A673 (cell line): ENCODE data around the gene SUCLA2. TPM values are rescaled to one million over a fixed set of nuclear protein-coding genes. Genes with fewer than 3 reads are reported as not detected.

Experiments
- BruUV-seq: library from RNA; stranded (reverse); fragments of 400-500 nt; replicated peaks from 2 replicates; lab custom pipeline; 2021; lab: Mats Ljungman, UMichigan
- CTCF ChIA-PET: fragments of 300-600 bp; sonication (Branson Sonifier 250); formaldehyde crosslinking; loops from one replicate; lab custom pipeline; 2022; ENCODE audit warnings: antibody characterized with exemption; lab: Charles Lee
- POLR2A ChIA-PET: fragments of 300-600 bp; sonication (Branson Sonifier 250); formaldehyde crosslinking; loops from one replicate; lab custom pipeline; 2022; ENCODE audit warnings: antibody characterized with exemption; ENCODE audit not compliant: low non-redundant PET; lab: Charles Lee
- DNase-seq: peaks from one replicate; pipeline ENCODE4 v3.0.0-alpha.2; 2015; ENCODE audit warnings: low spot score
- H3K27ac ChIP-seq: fragments of 200-600 bp; sonication (generic); 2 replicates; pipeline ENCODE4 v1.5.1; 2016; ENCODE audit warnings: mixed run types, low read depth, mild to moderate bottlenecking, mixed read lengths, antibody characterized with exemption, low read length; ENCODE audit not compliant: poor library complexity, severe bottlenecking
- H3K27me3 ChIP-seq: fragments of 200-600 bp; sonication (generic); replicated peaks from 2 replicates; pipeline ENCODE4 v1.6.1; 2017; ENCODE audit warnings: mixed run types, low read depth, mild to moderate bottlenecking, mixed read lengths, antibody characterized with exemption, low read length; ENCODE audit not compliant: insufficient read depth, poor library complexity
- H3K36me3 ChIP-seq: fragments of 200-600 bp; sonication (generic); 2 replicates; pipeline ENCODE4 v1.6.1; 2016; ENCODE audit warnings: mixed run types, mild to moderate bottlenecking, mixed read lengths, antibody characterized with exemption, low read length; ENCODE audit not compliant: insufficient read depth, poor library complexity, severe bottlenecking
- H3K4me1 ChIP-seq: fragments of 200-600 bp; sonication (generic); 2 replicates; pipeline ENCODE4 v1.6.1; 2017; ENCODE audit warnings: mixed run types, mild to moderate bottlenecking, mixed read lengths, antibody characterized with exemption, low read length; ENCODE audit not compliant: insufficient read depth, poor library complexity, severe bottlenecking
- H3K4me3 ChIP-seq: fragments of 200-600 bp; sonication (generic); 2 replicates; pipeline ENCODE4 v1.5.1; 2016; ENCODE audit warnings: low read depth, mixed run types, mild to moderate bottlenecking, mixed read lengths, low read length; ENCODE audit not compliant: poor library complexity, severe bottlenecking
- H3K9me3 ChIP-seq: fragments of 200-600 bp; sonication (generic); 2 replicates; pipeline ENCODE4 v1.6.1; 2016; ENCODE audit warnings: mixed run types, low read depth, mild to moderate bottlenecking, mixed read lengths, antibody characterized with exemption, low read length; ENCODE audit not compliant: poor library complexity, severe bottlenecking
- EZH2 ChIP-seq: fragments of 200-600 bp; sonication (generic); IDR thresholded peaks from 2 replicates; pipeline ENCODE4 v1.6.1; 2017; ENCODE audit warnings: borderline replicate concordance, low read depth, mild to moderate bottlenecking, mixed read lengths, antibody characterized with exemption, low read length; ENCODE audit not compliant: poor library complexity, severe bottlenecking
- intact Hi-C: fragments of 100-400 bp; cut with micrococcal nuclease; formaldehyde crosslinking; loops from one replicate; pipeline ENCODE4 v1.10.0; 2022; ENCODE audit not compliant: unreplicated experiment
- total RNA-seq: library from RNA; stranded (reverse); gene quantifications from 2 replicates; pipeline ENCODE4 v1.2.3, GENCODE V29; 2021
- TF ChIP-seq, protein P1 (sequence below): fragments of 300-800, 200-600 bp; sonication (generic); conservative IDR thresholded peaks from 2 replicates; pipeline ENCODE4 v1.5.1; 2017; ENCODE audit warnings: low read depth, mild to moderate bottlenecking, antibody characterized with exemption, low read length, moderate library complexity, mixed read lengths

Gene SUCLA2
- total RNA-seq, 1 experiment from 2014 or later: 36.6 TPM

DNA sequence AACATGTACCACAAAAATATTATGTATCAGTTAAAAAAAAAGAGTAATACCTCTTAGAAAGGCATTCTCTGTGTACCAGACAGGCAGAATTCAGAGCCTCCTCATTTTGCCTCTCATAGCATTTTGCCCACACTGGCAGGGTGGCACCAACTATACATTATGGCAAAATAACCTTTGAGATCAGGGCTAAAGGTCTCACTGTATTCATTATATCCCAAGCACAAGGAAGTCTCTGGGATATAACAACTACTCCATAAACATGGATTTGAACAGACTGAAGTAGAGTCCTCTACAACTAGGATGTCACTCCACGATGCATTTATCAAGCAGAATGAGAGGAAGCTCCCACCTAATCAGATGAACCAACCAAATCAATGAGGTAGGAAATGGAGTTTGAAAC is 10.6 kb downstream of the SUCLA2 start:
- Histone ChIP-seq H3K4me3 (no peak overlapping the region), H3K27me3 (no peaks in the 10 kb centered on the region), H3K9me3 (no peaks in the 10 kb centered on the region), H3K27ac (no peak overlapping the region), H3K36me3 (peaks cover 50% of the 10 kb centered on the region), H3K4me1 (no peaks in the 10 kb centered on the region)
- no peak for DNase-seq
- ChIA-PET POLR2A (no interaction called here), CTCF (no interaction called here)
- no peak for TF ChIP-seq EZH2
- TF ChIP-seq, protein P1, sequence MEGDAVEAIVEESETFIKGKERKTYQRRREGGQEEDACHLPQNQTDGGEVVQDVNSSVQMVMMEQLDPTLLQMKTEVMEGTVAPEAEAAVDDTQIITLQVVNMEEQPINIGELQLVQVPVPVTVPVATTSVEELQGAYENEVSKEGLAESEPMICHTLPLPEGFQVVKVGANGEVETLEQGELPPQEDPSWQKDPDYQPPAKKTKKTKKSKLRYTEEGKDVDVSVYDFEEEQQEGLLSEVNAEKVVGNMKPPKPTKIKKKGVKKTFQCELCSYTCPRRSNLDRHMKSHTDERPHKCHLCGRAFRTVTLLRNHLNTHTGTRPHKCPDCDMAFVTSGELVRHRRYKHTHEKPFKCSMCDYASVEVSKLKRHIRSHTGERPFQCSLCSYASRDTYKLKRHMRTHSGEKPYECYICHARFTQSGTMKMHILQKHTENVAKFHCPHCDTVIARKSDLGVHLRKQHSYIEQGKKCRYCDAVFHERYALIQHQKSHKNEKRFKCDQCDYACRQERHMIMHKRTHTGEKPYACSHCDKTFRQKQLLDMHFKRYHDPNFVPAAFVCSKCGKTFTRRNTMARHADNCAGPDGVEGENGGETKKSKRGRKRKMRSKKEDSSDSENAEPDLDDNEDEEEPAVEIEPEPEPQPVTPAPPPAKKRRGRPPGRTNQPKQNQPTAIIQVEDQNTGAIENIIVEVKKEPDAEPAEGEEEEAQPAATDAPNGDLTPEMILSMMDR: no peak
- intact Hi-C loops: no loop called here
- no TSS peak for BruUV-seq

DNA sequence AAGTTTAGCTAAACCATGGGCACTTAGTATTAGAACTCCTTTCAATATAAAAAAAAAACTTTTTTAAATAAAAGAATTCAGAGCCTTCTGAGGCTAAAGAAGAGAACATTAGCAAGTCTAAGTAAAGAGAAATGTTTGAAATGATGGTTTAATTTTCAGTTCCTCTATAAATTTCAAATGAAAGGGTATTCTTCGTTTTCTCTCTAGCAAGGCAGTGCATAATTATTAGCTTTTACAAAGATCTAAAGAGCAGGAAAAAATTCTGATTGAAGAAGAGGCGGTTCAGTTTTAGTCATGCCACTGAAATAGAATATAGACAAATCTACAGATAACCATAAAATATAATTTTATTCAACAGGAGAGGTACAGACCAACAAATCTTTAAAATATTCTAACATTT is 18.0 kb downstream of the SUCLA2 start:
- POLR2A ChIA-PET: no interaction called here
- BruUV-seq: no TSS peak
- no peak for DNase-seq
- CTCF ChIA-PET: no interaction called here
- Histone ChIP-seq H3K36me3 (peaks cover 28% of the 10 kb centered on the region), H3K27ac (no peak overlapping the region), H3K4me1 (no peaks in the 10 kb centered on the region), H3K27me3 (no peaks in the 10 kb centered on the region), H3K4me3 (no peak overlapping the region), H3K9me3 (peaks cover 7% of the 10 kb centered on the region)
- intact Hi-C loops: no loop called here
- no peak for TF ChIP-seq EZH2
- TF ChIP-seq, protein P1: no peak

DNA sequence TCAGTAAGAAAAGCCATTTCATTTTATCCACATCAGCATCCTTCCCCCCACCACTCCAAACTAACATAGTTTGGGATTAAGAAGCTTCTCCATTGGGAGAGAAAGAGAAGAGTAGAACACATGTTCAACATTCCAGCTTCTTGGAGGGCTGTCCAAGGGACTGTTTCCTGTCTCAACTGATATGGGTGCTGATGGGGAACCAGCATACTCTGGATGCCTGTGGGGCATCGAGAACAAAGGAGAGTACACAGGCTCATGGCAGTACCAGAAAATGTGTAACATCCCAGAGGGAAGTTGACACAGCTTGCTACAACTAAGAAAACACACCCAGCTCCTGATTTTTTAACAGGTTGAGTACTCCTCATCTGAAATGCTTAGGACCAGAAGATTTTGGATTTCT is 24.7 kb downstream of the SUCLA2 start:
- ChIA-PET CTCF (no interaction called here), POLR2A (no interaction called here)
- Histone ChIP-seq H3K9me3 (peaks cover 14% of the 10 kb centered on the region), H3K27me3 (no peaks in the 10 kb centered on the region), H3K27ac (no peak overlapping the region), H3K4me3 (no peak overlapping the region), H3K36me3 (peaks cover 23% of the 10 kb centered on the region), H3K4me1 (no peaks in the 10 kb centered on the region)
- BruUV-seq: no TSS peak
- DNase-seq: no peak
- intact Hi-C loops: no loop called here
- TF ChIP-seq, protein P1: no peak
- TF ChIP-seq EZH2: no peak
